ENCODE results near the gene AAGAB.

The AAGAB gene, protein sequence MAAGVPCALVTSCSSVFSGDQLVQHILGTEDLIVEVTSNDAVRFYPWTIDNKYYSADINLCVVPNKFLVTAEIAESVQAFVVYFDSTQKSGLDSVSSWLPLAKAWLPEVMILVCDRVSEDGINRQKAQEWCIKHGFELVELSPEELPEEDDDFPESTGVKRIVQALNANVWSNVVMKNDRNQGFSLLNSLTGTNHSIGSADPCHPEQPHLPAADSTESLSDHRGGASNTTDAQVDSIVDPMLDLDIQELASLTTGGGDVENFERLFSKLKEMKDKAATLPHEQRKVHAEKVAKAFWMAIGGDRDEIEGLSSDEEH

DNA sequence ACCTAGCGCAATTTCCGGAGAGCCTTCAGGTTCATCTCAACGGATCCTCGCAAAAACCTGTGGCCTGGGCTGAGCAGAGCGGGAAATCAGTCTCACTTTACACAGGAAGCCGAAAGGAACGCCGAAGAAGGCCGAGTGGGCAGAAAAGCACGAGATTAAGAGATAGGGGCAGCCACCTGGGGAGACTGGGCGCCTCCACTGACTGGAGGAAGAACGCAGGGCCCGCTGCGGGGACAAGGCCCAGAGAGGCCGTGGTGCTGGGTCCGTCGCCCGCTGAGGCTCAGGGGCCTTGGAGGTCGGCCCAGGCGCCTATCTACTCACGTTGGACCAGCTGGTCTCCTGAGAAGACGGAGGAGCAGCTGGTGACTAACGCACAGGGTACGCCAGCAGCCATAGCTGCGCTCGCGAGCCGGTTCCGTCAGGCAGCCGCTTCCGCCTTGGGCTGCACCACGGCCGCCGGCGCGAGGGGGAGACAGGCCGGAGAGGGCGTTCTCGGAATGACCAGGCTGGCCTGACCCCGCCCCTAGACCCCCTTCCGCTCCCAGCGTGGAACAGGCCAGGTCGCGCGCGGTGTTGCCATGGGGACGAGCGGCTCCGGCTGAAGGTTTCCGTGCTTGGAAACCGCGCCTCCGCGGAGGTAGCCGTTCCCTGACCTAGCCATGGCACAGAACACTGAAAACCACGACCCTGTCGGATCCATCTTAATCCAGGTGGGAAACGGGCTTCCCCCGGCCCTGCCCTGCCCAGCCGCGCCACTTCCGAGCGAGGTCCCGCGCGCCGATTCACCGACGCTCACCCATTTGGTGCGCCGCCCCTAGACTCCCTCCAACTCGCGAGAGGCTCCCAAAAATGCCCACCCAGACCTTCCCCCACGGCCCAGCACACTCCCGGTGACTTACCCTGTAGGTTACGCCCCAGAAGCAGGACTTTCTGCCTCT lies at the start of gene AAGAB, which contains the start of gene IQCH:
Gene AAGAB (minus strand): TSS at position 424 of the 938 bp plus-strand sequence. CDS start 30 bp downstream, at position 394.
Gene IQCH (plus strand): TSS at position 549 of the 938 bp plus-strand sequence. CDS start 111 bp downstream, at position 660.
- TF ChIP-seq POLR2A (IDR thresholded peaks at IDR 0.05; ENCODE audit: extremely low read depth, insufficient read length) (peak; percentile 75), MYC (IDR thresholded peaks at IDR 0.05; ENCODE audit: low read depth, low read length) (peak; percentile 60; the same call in 1 of the 2 replicates)
- TF ChIP-seq, protein P1, sequence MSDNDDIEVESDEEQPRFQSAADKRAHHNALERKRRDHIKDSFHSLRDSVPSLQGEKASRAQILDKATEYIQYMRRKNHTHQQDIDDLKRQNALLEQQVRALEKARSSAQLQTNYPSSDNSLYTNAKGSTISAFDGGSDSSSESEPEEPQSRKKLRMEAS (IDR thresholded peaks at IDR 0.05; ENCODE audit: low read depth, low read length): peak; percentile 75
- TF ChIP-seq, protein P2, sequence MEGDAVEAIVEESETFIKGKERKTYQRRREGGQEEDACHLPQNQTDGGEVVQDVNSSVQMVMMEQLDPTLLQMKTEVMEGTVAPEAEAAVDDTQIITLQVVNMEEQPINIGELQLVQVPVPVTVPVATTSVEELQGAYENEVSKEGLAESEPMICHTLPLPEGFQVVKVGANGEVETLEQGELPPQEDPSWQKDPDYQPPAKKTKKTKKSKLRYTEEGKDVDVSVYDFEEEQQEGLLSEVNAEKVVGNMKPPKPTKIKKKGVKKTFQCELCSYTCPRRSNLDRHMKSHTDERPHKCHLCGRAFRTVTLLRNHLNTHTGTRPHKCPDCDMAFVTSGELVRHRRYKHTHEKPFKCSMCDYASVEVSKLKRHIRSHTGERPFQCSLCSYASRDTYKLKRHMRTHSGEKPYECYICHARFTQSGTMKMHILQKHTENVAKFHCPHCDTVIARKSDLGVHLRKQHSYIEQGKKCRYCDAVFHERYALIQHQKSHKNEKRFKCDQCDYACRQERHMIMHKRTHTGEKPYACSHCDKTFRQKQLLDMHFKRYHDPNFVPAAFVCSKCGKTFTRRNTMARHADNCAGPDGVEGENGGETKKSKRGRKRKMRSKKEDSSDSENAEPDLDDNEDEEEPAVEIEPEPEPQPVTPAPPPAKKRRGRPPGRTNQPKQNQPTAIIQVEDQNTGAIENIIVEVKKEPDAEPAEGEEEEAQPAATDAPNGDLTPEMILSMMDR (IDR thresholded peaks at IDR 0.05; ENCODE audit: low read depth, low read length): no peak
- peak within 1 kb of the TSS; percentile 84 for H3K4me3 ChIP-seq (ENCODE audit: low read depth, low read length)
- peak; percentile 97 for DNase-seq (ENCODE audit: low read depth)

DNA sequence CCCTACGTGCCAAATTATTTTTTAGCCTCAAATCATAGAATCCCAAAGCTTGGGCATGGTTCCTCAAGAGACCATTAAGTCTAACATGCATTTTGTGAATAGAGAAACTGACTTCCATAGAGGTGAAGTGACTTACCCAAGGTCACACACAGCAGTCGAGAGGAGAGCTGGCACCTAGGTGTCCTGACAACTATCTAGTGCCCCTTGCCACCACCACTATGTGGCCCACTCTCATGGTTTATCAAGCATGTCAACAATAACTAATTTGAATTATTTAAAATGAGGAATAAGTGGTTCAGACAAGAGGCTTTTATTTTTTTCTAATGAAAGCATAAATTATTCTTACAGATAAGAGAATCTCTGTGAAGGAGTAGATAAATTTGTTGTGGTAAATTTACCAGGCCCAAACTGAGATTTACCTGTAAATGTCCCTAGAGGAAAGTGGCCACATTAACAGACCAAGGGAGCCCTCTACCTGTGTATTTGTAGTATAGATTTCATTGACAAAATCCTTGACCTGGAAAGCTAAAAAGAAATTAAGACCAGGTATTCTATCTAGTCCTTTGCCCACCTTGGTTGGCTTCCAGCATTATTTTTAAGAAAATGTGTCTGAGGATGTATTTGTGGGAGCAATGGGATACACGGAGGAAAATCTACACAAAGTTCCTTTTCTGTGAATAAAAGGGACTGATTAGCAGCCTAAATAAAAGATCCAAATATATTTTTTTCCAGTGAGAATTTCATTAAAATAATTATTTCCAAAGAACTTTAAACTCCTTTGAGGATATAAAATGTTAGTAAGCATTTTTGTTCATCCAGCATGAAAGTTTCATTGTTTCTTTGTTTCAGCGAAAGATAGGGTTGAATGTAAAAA lies 49.3 kb upstream of the AAGAB start:
- H3K4me3 ChIP-seq (ENCODE audit: low read depth, low read length): no peak overlapping the region
- peak; percentile 39 for DNase-seq (ENCODE audit: low read depth)
- TF ChIP-seq, protein P2 (IDR thresholded peaks at IDR 0.05; ENCODE audit: low read depth, low read length): peak; percentile 12
- no peak for TF ChIP-seq MYC (IDR thresholded peaks at IDR 0.05; ENCODE audit: low read depth, low read length)
- TF ChIP-seq, protein P1 (IDR thresholded peaks at IDR 0.05; ENCODE audit: low read depth, low read length): no peak

DNA sequence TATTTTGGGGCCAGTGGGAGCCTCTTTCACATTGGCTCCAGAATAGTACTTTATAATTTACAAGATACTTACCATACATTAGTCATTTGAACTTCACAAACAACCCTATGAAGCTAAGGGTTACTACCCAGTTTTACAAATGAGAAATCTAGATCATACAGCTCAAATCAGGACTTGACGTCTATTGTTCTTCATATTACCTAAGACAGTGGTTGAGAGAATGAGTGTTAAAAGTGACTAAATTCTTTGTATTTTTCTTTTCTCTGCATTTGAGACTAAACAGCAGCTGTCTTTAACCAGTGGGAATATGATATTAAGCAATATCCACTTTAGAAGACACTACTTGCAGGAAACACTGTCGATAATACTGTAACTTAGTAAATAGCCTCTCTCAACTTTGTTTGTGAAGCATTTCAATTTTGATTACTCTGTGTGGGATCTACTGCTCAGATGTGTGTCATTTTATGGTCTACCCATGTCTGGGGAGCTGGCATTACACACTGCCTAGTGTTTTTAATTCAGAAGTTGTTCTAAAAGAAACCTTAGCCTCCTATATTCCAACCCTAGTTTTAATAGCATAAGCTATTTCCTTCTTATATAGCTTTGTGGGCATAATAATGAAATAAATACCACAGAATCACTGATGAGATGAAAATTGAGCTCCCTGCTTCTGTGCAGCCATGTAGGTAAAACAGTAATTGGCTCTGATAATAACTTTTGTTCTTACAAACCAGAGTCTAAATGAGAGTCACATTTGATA lies 46.0 kb upstream of the AAGAB start:
- no peak overlapping the region for H3K4me3 ChIP-seq (ENCODE audit: low read depth, low read length)
- DNase-seq (ENCODE audit: low read depth): no peak
- TF ChIP-seq MYC (IDR thresholded peaks at IDR 0.05; ENCODE audit: low read depth, low read length) (no peak), POLR2A (IDR thresholded peaks at IDR 0.05; ENCODE audit: extremely low read depth, insufficient read length) (no peak)
- TF ChIP-seq, protein P1 (IDR thresholded peaks at IDR 0.05; ENCODE audit: low read depth, low read length): no peak
- TF ChIP-seq, protein P2 (IDR thresholded peaks at IDR 0.05; ENCODE audit: low read depth, low read length): no peak

DNA sequence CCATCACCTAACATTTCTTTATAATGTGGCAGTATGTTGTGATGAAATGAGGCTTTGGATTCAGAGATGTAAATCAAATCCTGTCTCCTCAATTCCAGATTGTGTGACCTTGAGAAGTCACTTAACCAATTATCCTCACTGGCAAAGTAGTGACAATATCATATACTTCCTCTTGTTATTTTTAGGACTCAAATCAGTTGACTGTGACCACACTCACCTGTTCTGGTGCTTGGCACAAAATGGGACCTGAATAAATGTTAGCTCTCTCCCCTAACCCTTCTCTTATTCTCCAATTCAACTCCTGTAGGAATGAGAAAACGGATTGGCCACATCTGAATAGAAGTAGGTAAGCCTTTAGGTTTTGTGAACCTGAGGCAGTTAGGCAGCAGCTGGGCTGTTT lies 42.2 kb upstream of the AAGAB start:
- no peak for DNase-seq (ENCODE audit: low read depth)
- TF ChIP-seq, protein P1 (IDR thresholded peaks at IDR 0.05; ENCODE audit: low read depth, low read length): no peak
- TF ChIP-seq, protein P2 (IDR thresholded peaks at IDR 0.05; ENCODE audit: low read depth, low read length): no peak
- TF ChIP-seq MYC (IDR thresholded peaks at IDR 0.05; ENCODE audit: low read depth, low read length) (no peak), POLR2A (IDR thresholded peaks at IDR 0.05; ENCODE audit: extremely low read depth, insufficient read length) (no peak)
- H3K4me3 ChIP-seq (ENCODE audit: low read depth, low read length): no peak overlapping the region
